NCI-H2107 treated with DMSO at 0.1 percent for 48 hours (cell line): Measurements from ENCODE around the gene ASTE1.
"Not testable (repeated sequence)": the region's sequence is repeated elsewhere in the genome, so short reads cannot be mapped to it uniquely, and the experiment has no call there.

ENCODE experiments used
- DNase-seq: peaks from one replicate; lab custom pipeline; 2025; ENCODE audit not compliant: unreplicated experiment; lab: John Stamatoyannopoulos, UW

The ASTE1 gene

GRCh38 chr3:131009698-131010097, 16.9 kb downstream of the ASTE1 start:
- no peak for DNase-seq

GRCh38 chr3:131008326-131008725, 18.3 kb downstream of the ASTE1 start:
- DNase-seq, result no peak

DNA sequence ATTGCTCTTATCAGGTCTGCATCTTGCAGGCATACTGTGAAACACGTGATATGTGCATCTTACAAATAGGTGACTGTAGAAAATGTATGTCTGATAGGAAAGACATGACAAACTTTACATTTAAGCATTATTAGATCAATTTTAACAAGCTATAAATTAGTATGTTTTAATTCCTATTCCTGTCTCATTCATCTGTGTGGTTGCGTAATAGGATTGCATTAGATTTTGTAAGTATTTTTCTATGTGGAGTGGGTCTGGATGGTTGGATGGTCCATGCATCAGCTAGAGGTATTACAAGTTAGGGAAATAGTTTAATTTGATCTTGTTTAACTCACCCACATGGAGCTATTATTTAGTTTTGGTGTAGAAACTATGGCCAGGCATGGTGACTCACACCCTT, 18.8 kb downstream of the ASTE1 start:
- DNase-seq, result no peak

- no peak for DNase-seq
These were observed 19.4 kb downstream of the ASTE1 start for GRCh38 chr3:131007256-131007655.

- DNase-seq, result no peak
These were observed 22.0 kb downstream of the ASTE1 start for GRCh38 chr3:131004603-131005002.

DNA sequence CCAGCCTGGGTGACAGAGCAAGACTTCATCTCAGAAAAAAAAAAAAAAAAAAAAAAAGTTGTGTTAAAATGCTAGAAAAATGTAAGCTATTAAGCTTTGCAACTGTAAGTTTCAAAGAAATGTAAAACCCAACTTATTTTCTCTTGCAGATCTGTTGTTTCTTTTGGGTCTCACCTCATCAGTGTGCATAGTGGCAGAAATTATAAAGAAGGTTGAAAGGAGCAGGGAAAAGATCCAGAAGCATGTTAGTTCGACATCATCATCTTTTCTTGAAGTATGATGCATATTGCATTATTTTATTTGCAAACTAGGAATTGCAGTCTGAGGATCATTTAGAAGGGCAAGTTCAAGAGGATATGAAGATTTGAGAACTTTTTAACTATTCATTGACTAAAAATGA, 25.6 kb downstream of the ASTE1 start:
- DNase-seq, result no peak

- no peak for DNase-seq
These were observed 29.3 kb downstream of the ASTE1 start for GRCh38 chr3:130997289-130997688.

DNA sequence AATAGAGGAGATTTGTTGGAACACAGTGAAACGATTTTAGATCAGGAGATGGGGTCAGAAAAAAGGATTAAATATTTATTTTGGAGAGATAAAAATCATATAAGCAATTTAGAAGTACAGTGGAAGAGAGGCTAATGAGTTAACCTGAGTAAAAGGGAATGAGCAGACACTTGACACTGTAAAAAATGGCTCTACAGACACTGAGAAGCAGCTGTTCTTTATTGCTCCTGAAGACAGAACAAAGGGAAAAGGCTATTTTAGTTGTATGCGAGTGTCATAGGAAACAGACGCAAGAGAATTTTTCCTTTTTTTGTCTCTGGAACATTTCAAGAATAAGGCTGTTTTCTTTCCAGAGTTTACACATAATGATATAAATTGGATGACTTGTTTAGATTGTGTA, 34.3 kb downstream of the ASTE1 start:
- peak; percentile 77 for DNase-seq

DNA sequence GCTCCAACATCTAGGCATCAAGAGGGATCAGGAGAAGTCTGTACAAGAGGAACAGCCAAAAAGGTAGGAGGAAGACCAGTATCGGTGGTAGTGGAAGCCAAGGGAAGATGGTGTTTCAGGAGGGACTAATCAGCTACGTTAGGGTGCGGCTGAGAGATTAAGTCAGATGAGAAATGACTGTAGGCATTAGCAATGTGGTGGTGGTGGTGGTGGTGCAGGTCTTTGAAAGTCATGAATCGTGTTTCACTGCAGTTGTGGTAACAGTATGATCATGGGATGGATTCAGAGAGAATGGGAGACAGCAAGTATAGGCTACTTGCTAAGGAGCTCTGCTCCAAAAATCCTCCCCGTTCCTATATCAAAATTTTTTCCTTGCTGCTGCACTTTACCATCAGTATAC, 35.5 kb downstream of the ASTE1 start:
- no peak for DNase-seq

DNA sequence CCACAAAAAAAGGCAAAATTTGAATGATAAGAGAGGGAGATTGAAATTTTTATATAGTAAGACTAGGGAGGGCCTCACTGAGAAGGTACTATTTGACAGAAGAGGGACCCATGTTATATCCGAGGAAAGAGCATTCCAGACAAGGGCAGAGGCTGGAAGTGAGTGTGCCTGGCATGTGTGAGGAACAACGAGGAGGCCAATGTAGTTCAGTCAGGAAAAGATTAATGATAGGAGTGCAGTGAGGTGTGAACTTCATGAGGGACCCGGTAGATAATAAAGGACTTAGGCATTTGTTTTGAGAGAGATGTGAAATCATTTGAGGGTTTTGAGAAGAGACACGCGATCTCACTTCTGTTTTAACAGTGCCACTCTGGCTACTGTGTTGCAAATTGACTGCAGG, 36.3 kb downstream of the ASTE1 start:
- DNase-seq, result no peak

DNA sequence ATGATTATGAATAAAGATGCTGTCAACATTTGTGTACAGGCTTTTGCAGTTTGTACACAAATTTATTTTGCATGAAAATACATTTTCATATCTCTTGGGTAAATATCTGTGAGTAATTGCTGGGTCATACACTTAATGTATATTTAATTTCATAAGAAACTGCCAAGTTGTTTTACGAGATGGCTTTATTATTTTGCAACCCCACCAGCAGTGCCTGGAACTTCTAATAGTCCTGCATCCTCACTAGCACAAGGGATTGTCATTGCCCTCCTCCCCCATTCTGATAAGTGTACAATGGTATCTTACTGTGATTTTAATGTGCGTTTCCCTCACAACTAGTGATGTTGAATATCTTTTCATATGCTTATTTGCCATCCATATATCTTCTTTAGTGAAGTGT, 45.2 kb downstream of the ASTE1 start:
- no peak for DNase-seq

- no peak for DNase-seq
These were observed 47.5 kb downstream of the ASTE1 start for GRCh38 chr3:130979117-130979516.

DNA sequence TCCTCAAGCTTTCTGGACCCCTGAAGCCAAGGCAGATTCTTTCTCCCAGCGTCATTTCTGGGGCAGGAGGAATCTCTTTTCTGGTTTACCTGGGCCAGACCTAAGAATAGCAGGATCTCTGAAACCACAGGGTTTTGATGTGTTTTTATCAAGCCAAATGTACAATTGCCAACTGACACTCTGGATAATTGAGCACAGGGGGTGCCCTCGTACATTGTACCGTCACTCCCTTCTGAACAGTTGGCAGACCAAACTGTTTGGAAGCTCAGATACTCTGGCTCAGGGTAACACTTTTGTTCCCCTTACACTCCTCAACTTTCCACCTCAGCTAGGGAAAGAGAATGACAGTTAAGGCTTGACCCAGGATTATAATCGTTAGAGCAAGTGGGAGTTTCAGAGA, 49.9 kb downstream of the ASTE1 start:
- DNase-seq, result no peak

GRCh38 chr3:130975251-130975650, 51.4 kb downstream of the ASTE1 start:
- no peak for DNase-seq

GRCh38 chr3:130974201-130974600, 52.4 kb downstream of the ASTE1 start:
- no peak for DNase-seq

DNA sequence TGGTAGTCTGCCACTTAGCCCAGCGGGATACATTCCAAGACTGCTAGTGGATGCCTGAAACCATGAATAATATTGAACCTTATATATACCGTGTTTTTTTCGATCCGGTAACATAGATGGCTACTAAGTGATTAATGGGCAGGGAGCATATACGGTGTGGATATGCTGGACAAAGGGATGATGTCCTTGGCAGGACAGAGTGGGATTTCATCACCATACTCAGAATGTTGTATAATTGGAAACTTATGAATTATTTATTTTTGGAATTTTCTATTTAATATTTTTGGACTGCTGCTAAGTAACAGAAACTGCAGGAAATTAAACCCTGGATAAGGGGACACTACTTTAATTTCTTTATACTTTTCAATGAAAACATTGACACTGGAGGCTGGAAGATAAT, 53.2 kb downstream of the ASTE1 start:
- DNase-seq, result no peak

- DNase-seq, result not testable (repeated sequence)
These were observed 54.0 kb downstream of the ASTE1 start for GRCh38 chr3:130972592-130972991.

DNA sequence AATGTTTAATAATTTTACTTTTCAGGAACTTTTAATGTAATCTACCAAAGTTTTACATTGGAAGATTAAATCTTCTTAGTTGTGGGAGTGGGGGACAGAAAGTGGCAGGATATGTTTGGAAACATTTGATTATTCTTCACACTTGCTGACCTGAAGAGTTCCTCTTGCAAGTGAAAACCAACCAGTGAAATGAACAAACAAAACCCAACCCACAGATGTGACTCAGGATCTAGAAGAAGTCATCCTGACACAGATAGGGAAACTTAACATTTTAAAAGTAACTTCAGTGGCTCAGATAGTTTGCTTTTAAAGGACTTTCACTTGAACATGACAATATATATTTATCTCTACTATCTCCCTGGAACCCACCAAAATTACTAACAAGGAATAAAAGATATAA, 55.4 kb downstream of the ASTE1 start:
- DNase-seq, result no peak

- no peak for DNase-seq
These were observed 57.0 kb downstream of the ASTE1 start for GRCh38 chr3:130969621-130970020.

DNA sequence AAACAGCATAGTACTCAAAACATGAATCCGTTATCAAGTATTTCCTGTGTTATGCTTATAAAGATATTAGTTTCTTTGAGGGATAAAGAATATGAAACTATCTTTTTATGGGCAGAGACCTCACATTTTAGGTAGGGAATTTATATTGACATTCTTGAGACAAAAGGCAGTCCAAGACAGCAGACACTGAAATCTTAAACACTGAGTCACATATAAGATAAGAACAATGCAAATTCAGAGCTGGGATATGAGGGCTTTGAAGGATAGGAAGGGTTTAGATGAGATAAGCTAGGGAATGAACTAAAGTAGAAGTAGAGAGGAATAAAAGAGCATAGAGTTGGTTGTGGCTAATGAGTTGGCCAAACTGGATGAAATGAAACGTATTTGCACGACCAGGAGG, 58.4 kb downstream of the ASTE1 start:
- no peak for DNase-seq

- no peak for DNase-seq
These were observed 59.3 kb downstream of the ASTE1 start for GRCh38 chr3:130967281-130967680.

- no peak for DNase-seq
These were observed 62.7 kb downstream of the ASTE1 start for GRCh38 chr3:130963878-130964277.
